Liver (tissue), 9 donors: ENCODE data around the gene CYP2W1. TPM values are rescaled to one million over a fixed set of nuclear protein-coding genes. Genes with fewer than 3 reads are reported as not detected.

Experiments
- DNase-seq: peaks from one replicate; pipeline ENCODE4 v3.0.0-alpha.2; 2017; ENCODE audit warnings: low spot score
- H3K27ac ChIP-seq, 2 donors: one replicate each; pipeline ENCODE4 v1.7.0; 2013; ENCODE audit warnings: inconsistent platforms in 2 of 2, low read length in 2 of 2, control low read depth in 1 of 2, low read depth in 1 of 2, mild to moderate bottlenecking in 1 of 2
- H3K27me3 ChIP-seq, 4 donors: one replicate each; pipeline versions ENCODE4 v1.6.1 to v1.7.0; 2013; ENCODE audit warnings: low read length in 3 of 4, inconsistent platforms in 1 of 4, mild to moderate bottlenecking in 1 of 4, moderate library complexity in 1 of 4; ENCODE audit not compliant: control insufficient read depth in 4 of 4, insufficient read depth in 4 of 4
- H3K36me3 ChIP-seq, 4 donors: one replicate each; pipeline versions ENCODE4 v1.6.1 to v1.7.0; 2013; ENCODE audit warnings: low read length in 3 of 4, mild to moderate bottlenecking in 3 of 4, low read depth in 1 of 4, moderate library complexity in 1 of 4; ENCODE audit not compliant: control insufficient read depth in 4 of 4, insufficient read depth in 3 of 4
- H3K4me1 ChIP-seq, 4 donors: one replicate each; pipeline versions ENCODE4 v1.6.1 to v1.7.0; 2013; ENCODE audit warnings: low read length in 3 of 4, mild to moderate bottlenecking in 3 of 4, moderate library complexity in 1 of 4; ENCODE audit not compliant: control insufficient read depth in 4 of 4, insufficient read depth in 4 of 4
- H3K4me3 ChIP-seq, 3 donors: one replicate each; pipeline versions ENCODE4 v1.6.1 to v1.7.0; 2013; ENCODE audit warnings: low read length in 3 of 3, control low read depth in 1 of 3, low read depth in 1 of 3, mild to moderate bottlenecking in 1 of 3
- H3K9ac ChIP-seq, 2 donors: one replicate each; pipeline ENCODE4 v1.7.0; 2013; ENCODE audit warnings: low read length in 2 of 2, mild to moderate bottlenecking in 2 of 2, moderate library complexity in 2 of 2, control low read depth in 1 of 2, low read depth in 1 of 2
- H3K9me3 ChIP-seq, 4 donors: one replicate each; pipeline versions ENCODE4 v1.6.1 to v1.7.0; 2013; ENCODE audit warnings: low read length in 3 of 4; ENCODE audit not compliant: control insufficient read depth in 4 of 4
- ATF3 ChIP-seq: IDR thresholded peaks from 2 replicates; pipeline ENCODE4 v1.6.1; 2016; ENCODE audit warnings: antibody characterized with exemption
- EGR1 ChIP-seq, 2 donors: IDR thresholded peaks; 2 replicates each; pipeline ENCODE4 v1.6.1; 2016 to 2018; ENCODE audit warnings: antibody characterized with exemption in 2 of 2, low read depth in 2 of 2
- FOXA1 ChIP-seq: IDR thresholded peaks from 2 replicates; pipeline ENCODE4 v1.6.1; 2016; ENCODE audit warnings: antibody characterized with exemption
- FOXA2 ChIP-seq: IDR thresholded peaks from 2 replicates; pipeline ENCODE4 v1.6.1; 2016; ENCODE audit warnings: antibody characterized with exemption
- HNF4A ChIP-seq, 2 donors: conservative IDR thresholded peaks; 2 replicates each; pipeline ENCODE4 v1.6.1; 2016; ENCODE audit warnings: antibody characterized with exemption in 2 of 2, mild to moderate bottlenecking in 2 of 2
- HNF4G ChIP-seq: IDR thresholded peaks from 2 replicates; pipeline ENCODE4 v1.6.1; 2016; ENCODE audit warnings: antibody characterized with exemption
- JUND ChIP-seq, 2 donors: IDR thresholded peaks; 2 replicates each; pipeline ENCODE4 v1.6.1; 2016; ENCODE audit warnings: antibody characterized with exemption in 2 of 2
- MAX ChIP-seq: IDR thresholded peaks from 2 replicates; pipeline ENCODE4 v1.6.1; 2016; ENCODE audit warnings: antibody characterized with exemption
- NR2F2 ChIP-seq: IDR thresholded peaks from 2 replicates; pipeline ENCODE4 v1.6.1; 2016; ENCODE audit warnings: antibody characterized with exemption
- RAD21 ChIP-seq, 2 donors: IDR thresholded peaks; 2 replicates each; pipeline ENCODE4 v1.6.1; 2016; ENCODE audit warnings: antibody characterized with exemption in 2 of 2, mild to moderate bottlenecking in 2 of 2
- REST ChIP-seq: IDR thresholded peaks from 2 replicates; pipeline ENCODE4 v1.6.1; 2016; ENCODE audit warnings: antibody characterized with exemption, mild to moderate bottlenecking
- RXRA ChIP-seq, 2 donors: IDR thresholded peaks; 2 replicates each; pipeline ENCODE4 v1.6.1; 2017 to 2018; ENCODE audit warnings: antibody characterized with exemption in 2 of 2, mild to moderate bottlenecking in 1 of 2
- SP1 ChIP-seq: IDR thresholded peaks from 2 replicates; pipeline ENCODE4 v1.6.1; 2018; ENCODE audit warnings: antibody characterized with exemption, mild to moderate bottlenecking
- TAF1 ChIP-seq: conservative IDR thresholded peaks from 2 replicates; pipeline ENCODE4 v1.6.1; 2016; ENCODE audit warnings: antibody characterized with exemption, mild to moderate bottlenecking
- YY1 ChIP-seq: IDR thresholded peaks from 2 replicates; pipeline ENCODE4 v1.6.1; 2016; ENCODE audit warnings: antibody characterized with exemption, mild to moderate bottlenecking
- ZBTB33 ChIP-seq: IDR thresholded peaks from 2 replicates; pipeline ENCODE4 v1.6.1; 2016; ENCODE audit warnings: antibody characterized with exemption
- WGBS: extraction: QIAGEN DNeasy Blood & Tissue Kit; methylation state at CpG from one replicate; pipeline ENCODE4 v1.1.7; 2013; 5-methylcytosine and 5-hydroxymethylcytosine counted together
- polyA plus RNA-seq, 2 donors: library from polyadenylated mRNA; stranded (reverse) in 1 of 2; unstranded in 1 of 2; fragments of 200-250 nt in 1 of 2; fragments of >200 nt in 1 of 2; fragmentation: Nextera tagmentation in 1 of 2; extraction: Ambion mirVana in 1 of 2; gene quantifications; one replicate each; pipeline versions ENCODE4 v1.2.1 to v1.2.3, GENCODE V29; 2013 to 2015
- total RNA-seq, 2 donors: library from RNA; depleted of rRNA; stranded (reverse); fragments of >200 nt; gene quantifications; one replicate each; pipeline ENCODE4 v1.2.3, GENCODE V29; 2014
- donor health status: healthy.
- donor health status: healthy.
- donor health status: healthy.
- donor health status: healthy.
- donor health status: healthy.

The CYP2W1 gene
- total and polyA plus RNA-seq, 4 donors: 0.28 TPM; not detected in 3

- Histone ChIP-seq H3K36me3 (peaks cover 0 to 8% (median 5%) of the 10 kb centered on the region in 4 donors), H3K9me3 (no peaks in the 10 kb centered on the region), H3K4me1 (peaks cover 0 to 7% (median 2%) of the 10 kb centered on the region in 4 donors), H3K27me3 (no peaks in the 10 kb centered on the region), H3K9ac (no peak overlapping the region), H3K4me3 (no peak overlapping the region), H3K27ac (no peak overlapping the region)
- no peak for DNase-seq
- TF ChIP-seq HNF4G (no peak), MAX (no peak)
- 92% methylated on average over 17 of the region's 17 CpGs for WGBS
These were observed 20.4 kb upstream of the CYP2W1 start for GRCh38 chr7:962401-963081.

GRCh38 chr7:963236-964078 lies 19.5 kb upstream of the CYP2W1 start:
- H3K27ac ChIP-seq: no peak overlapping the region
- H3K27me3 ChIP-seq: no peaks in the 10 kb centered on the region
- H3K36me3 ChIP-seq: peaks cover 7 to 18% (median 11%) of the 10 kb centered on the region in 4 donors
- no peak for DNase-seq
- no peak overlapping the region for H3K4me3 ChIP-seq
- peaks cover 0 to 7% (median 2%) of the 10 kb centered on the region in 4 donors for H3K4me1 ChIP-seq
- WGBS: 39% methylated on average over 37 of the region's 37 CpGs
- H3K9me3 ChIP-seq: no peaks in the 10 kb centered on the region
- TF ChIP-seq HNF4G: no peak
- no peak for TF ChIP-seq ATF3
- TF ChIP-seq YY1: no peak
- TF ChIP-seq FOXA2: no peak
- no peak for TF ChIP-seq JUND (IDR thresholded peaks at IDR 0.05)
- no peak for TF ChIP-seq FOXA1
- no peak for TF ChIP-seq RXRA (IDR thresholded peaks at IDR 0.05)
- no peak for TF ChIP-seq EGR1 (IDR thresholded peaks at IDR 0.05; ENCODE audit: low read depth in 2 of 2)
- no peak for TF ChIP-seq REST
- no peak for TF ChIP-seq SP1
- TF ChIP-seq HNF4A (conservative IDR thresholded peaks at IDR 0.05): no peak
- no peak for TF ChIP-seq RAD21 (IDR thresholded peaks at IDR 0.05)
- no peak for TF ChIP-seq ZBTB33
- TF ChIP-seq NR2F2: no peak
- TF ChIP-seq TAF1: no peak
- H3K9ac ChIP-seq: no peak overlapping the region
